Measurements from ENCODE around the gene RAF1. TPM values are rescaled to one million over a fixed set of nuclear protein-coding genes. Genes with fewer than 3 reads are reported as not detected.

RAF1 gene
- total and polyA plus RNA-seq, 2 of the 13 experiments (the other 11 are each of a cell fraction or from before 2014, with no cell fraction given), result 72.2 to 91.4 TPM

DNA sequence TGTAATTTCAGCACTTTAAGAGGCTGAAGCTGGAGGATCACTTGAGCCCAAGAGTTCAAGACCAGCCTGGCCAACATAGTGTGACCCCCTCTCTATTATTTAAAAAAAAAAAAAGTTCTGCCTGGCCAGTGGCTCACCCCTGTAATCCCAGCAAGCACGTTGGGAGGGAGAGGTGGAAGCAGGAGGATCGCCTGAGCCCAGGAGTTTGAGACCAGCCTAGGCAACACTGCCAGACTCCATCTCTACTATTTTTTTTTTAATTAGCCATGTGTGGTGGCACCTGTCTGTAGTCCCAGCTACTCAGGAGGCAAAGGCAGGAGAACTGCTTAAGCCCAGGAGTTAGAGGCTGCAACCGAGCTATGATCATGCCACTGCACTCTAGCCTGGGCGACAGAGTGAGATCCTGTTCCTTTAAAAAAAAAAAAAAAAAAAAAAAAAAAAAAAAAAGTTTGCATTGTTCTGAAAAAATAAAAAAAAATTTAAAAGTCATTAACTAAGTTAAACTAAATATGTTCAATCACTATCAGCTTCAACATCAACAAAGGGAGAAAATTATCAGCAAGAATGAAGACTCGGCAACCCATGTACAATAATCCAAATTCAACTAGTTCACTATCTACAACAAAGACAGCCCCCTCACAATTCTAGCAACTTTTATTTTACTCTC, 1.9 kb downstream of the RAF1 start:
- H3K4me1 ChIP-seq (ENCODE audit: insufficient read depth, low read length), result peaks cover 35% of the 10 kb centered on the region
- H2AFZ ChIP-seq (ENCODE audit: low read length), result no peak overlapping the region
- WGBS (ENCODE audit: low lambda C conversion rate), result 10% methylated on average over 5 of the region's 5 CpGs
- in situ Hi-C loops (cut with HindIII; ENCODE audit: extremely low pct_ligation_motif_present, low pct_unique_long_range_greater_than_20kb), result no loop called here
- intact Hi-C loops (cut with micrococcal nuclease; ENCODE audit: unreplicated experiment), result loop anchor here (5.0 kb wide), 1 partner anchor 105 kb away; the partner anchor contains the start of gene MKRN2
- H4K20me1 ChIP-seq (ENCODE audit: insufficient read depth, low read length), result peaks cover 20% of the 10 kb centered on the region; the same call in 1 of the 2 replicates
- peak overlapping the region; percentile 78 for H3K4me2 ChIP-seq (ENCODE audit: low read depth, low read length)
- BruUV-seq (replicated peaks), result no TSS peak
- DNase-seq (ENCODE audit: low spot score) (no peak), FAIRE-seq (no peak), ATAC-seq (no peak)
- peak overlapping the region; percentile 93 for H3K27ac ChIP-seq (ENCODE audit: extremely low read length, insufficient read depth, low read length)
- H3K27me3 ChIP-seq (ENCODE audit: control insufficient read depth in 1 of 2, insufficient read depth in 2 of 2, low read length in 2 of 2), result no peaks in the 10 kb centered on the region; a peak in 1 of 5 replicates
- ChIA-PET POLR2A (interaction anchor here (0.8 to 3.5 kb wide), 3 partner anchors 13 to 17 kb away, joined by 4 to 43 read pairs (median 6); no protein-coding TSS in a partner anchor), CTCF (ENCODE audit: low intra/inter-chr PET ratio, low total read pairs) (no interaction called here)
- H3K36me3 ChIP-seq (replicated peaks in 1 of 2; ENCODE audit: control insufficient read depth in 1 of 2, insufficient read depth in 2 of 2, low read length in 2 of 2), result no peaks in the 10 kb centered on the region; a peak in 1 of 5 replicates
- H3K4me3 ChIP-seq (replicated peaks in 1 of 3; ENCODE audit: insufficient read depth in 1 of 3, low read depth in 2 of 3, low read length in 3 of 3), result peak overlapping the region; percentile 91 to 98 (median 92)
- peaks cover 68% of the 10 kb centered on the region for H3K79me2 ChIP-seq (ENCODE audit: insufficient read depth, low read length)
- peak overlapping the region; percentile 99 for H3K9ac ChIP-seq (ENCODE audit: insufficient read depth, low read depth, low read length)
- no peaks in the 10 kb centered on the region for H3K9me3 ChIP-seq (ENCODE audit: low read length)
- TF ChIP-seq SPEN (CRISPR knock-in tag; IDR thresholded peaks at IDR 0.05; ENCODE audit: low read depth) (no peak), EED (CRISPR knock-in tag; IDR thresholded peaks at IDR 0.05) (no peak), MED13 (CRISPR knock-in tag; IDR thresholded peaks at IDR 0.05) (no peak), DZIP1 (CRISPR knock-in tag; IDR thresholded peaks at IDR 0.05) (no peak), MTA3 (CRISPR knock-in tag; IDR thresholded peaks at IDR 0.05) (no peak)
